GM10847 (cell line): ENCODE data around the gene NR2F1.

Experiments used
- POLR2A ChIP-seq: IDR thresholded peaks from 2 replicates; pipeline ENCODE4 v1.6.1; 2011; ENCODE audit not compliant: insufficient read length; ENCODE audit errors: extremely low read depth

Gene NR2F1

DNA sequence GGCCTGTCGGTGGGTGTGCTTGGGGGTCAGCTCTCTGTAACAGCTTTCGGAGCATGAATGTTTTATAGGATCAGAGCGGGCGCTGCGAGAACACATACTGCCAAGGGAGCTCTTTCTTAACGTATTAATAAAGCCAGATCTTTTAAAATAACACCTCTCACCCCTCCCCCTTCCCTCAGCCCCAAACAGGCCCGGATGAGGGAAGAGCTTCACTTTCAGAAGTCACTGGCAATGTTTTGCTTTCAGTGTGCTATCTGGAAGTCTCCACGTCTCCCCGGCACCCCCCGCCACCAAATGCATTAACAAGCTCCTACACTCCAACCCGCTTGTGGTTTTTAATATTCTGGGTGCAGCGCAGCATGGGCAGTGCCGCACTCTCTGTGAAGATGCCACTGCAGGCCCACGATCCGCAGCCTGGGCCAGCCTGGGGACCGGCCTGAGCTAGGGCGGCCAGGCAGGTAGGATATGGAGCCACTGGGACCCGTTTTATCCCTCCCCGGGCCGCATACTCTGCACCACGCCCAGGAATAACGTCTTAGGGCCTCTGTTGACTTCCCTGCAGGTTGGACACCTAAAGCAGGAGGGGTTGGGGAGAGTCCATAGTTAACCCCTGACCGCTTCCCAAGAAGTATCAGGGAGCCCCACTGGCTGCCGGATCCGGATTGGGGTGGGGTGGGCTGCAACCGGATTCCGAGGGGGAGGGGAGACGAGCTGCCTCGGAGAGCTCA, 12.6 kb downstream of the NR2F1 start:
- no peak for TF ChIP-seq POLR2A

- no peak for TF ChIP-seq POLR2A
Measured at GRCh38 chr5:93596310-93596675, 13.3 kb downstream of the NR2F1 start.

DNA sequence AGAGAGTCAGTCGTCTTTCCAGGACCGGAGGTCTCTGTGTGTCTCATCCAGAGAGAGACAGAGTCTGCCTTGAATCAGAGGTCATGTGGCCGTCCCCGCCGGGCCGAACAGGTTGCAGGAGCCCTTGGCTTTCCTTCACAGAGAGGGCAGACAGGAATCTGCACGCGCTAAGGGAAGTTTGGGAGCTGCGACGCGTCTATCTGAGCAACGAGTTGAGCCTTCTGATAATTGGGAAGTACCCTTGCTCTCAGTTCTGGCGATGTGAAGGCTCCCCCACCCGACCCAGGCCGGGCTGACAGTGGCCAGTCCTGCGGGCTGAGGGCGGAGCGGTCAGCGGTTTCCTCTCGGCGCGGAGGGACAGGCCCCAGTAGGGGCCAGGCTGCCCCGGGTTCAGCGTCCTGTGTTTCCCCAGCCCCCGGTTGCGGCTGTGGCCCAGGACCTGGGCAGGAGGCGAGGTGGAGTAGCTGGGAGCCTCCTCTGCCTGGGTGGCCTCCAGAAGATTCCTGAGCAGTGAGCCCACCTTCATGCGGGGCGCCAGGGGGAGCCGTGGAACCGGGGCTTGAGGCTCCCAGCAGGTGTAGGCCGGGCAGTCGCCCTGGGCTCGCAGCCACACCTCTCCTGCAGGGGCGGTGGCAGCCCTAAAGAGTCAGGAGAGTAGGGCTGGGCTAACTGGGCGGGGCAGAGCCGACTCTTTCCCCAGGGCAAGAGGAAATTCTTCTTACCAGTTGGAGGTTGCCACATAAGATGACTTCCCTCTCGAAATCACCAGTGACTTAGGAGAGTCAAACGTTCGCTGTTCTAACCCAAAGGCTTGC, 13.9 kb downstream of the NR2F1 start:
- no peak for TF ChIP-seq POLR2A

GRCh38 chr5:93598091-93599000, 15.3 kb downstream of the NR2F1 start:
- TF ChIP-seq POLR2A: no peak

- TF ChIP-seq POLR2A: no peak
Measured at GRCh38 chr5:93599001-93599379, 16.0 kb downstream of the NR2F1 start.

DNA sequence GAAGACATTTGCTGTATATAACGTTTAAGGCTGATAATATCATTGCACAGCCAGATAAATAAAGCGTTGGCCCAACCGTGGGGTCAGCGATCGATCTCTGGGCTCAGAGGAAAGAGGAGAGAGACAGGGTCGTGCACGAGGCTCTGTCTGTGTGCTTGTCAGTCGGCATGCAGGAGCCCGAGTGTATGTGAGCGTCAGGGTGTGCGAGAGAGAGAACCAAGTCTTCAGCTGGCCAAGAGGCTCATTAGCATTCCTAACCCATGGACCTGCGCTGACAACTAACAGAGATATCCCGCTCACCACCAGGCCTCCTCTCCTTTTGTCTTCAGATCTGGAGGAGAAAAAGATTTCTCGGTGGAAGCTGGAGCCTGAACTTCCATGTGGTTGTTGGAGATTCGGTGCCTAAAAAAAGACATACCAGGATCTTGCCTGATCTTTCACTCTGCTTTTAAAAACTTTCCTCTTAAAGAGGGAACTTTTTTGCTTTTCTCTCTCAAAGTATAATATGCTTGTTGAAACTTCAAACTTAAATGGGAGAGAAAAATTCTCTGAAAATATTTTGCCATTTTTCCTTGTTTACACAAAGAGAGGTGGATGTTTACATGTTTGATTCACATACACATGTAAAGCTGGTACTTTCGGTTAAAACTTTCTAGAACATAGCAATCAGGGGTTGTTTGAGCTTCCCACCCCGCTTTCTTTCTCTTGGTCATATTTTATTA, 16.5 kb downstream of the NR2F1 start:
- TF ChIP-seq POLR2A: no peak

DNA sequence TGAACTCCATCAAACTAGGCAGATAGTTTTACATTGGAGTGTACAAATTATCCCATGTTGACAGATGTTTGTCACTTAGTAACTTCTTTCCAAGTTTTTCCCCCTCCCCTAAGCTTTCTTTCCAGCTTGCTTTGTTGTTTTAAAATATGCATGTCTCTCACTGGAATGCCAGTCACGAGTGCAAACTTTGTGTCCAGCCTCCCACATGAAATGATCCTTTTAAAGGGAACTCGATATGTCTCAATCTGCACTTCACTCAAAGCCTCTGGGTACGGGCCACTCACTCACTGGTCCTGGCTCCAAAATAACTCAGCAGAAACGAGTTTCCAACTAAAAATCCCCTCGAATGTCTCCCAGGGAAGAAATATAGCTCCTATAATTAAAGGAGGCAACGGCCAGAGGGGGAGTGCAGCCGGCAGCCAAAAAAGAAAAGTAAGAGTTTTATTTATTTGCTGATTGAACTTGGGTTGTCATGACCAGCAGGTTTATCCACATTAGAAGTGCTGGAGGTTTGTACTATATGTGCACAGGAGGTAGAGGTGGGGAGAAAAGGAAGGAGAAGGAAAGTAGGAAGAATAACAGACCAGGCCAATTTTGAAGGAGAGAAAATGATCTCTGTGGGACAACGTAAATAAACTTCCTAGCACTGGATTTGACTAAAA, 17.5 kb downstream of the NR2F1 start:
- TF ChIP-seq POLR2A: no peak

DNA sequence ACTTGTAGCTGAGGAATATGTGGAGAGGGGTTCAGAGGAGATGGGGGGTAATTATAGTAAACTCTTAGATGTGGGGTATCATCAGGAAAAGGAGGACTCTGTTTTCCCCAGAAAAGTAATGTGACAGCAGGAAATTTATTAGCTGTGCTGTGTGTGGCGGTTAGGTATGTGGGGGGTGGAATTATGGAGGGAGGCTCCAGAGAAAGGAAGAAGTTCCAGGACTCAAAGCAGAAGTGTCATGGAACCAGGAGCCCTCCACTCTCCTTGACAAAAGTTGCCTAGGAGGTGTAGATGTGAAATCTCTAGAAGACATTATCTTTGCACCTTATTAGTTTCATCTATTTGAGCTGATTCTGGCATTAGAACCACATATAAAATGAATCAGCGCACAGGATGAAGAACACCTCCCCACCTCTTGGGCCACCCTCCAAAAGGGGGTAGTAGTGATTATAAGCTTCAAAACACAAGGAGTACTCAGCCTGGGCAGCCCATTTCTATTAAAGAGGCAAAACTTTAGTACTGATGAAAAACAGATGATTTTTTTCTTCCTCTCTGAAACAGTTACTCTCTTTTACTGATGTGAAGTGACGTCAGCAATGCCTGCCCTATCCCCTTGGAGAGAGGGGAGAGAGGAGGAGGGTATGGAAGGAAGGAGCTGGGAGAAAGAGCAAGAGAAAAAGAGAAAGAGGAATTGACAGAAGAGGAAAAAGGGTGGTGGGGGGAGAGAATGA, 18.2 kb downstream of the NR2F1 start:
- no peak for TF ChIP-seq POLR2A

GRCh38 chr5:93601802-93602155, 18.8 kb downstream of the NR2F1 start:
- no peak for TF ChIP-seq POLR2A

DNA sequence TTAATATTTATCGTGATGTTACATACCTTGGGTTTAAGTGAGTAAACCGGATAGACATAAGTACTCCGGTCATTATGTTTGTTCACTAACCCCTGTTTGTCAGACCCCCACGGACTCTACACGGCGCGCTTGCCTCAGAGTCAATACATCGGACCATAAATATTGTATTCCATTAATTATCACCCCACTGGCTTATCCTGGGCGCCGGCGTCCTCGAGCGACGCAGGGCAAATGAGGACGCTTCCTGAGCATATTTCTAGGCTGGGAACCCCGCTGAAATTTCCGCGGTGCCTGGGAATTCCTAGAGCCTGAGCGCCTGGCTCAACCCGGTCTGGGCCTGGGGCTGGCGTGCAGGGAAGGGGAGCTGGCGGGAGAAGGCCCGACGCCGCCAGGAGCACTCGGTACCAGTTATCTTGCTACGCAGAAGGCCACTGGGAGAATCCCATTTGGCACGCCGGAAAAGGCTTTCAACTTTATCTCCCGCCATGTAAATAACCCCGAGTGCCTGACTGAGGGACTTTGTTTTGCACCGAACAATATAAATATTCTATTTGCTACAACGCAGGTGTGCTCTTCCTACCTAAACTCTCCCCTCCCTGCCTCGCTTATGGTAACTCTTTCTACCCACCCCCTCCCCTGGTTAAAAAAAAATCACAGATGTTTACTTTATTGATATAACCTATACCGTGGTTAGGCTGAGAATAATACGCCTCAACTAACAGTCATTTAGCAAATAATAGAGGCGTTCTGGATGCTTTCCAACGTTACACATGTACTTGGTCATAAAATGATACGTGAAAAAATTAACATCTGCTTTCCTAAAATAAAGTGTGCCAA, 19.4 kb downstream of the NR2F1 start:
- no peak for TF ChIP-seq POLR2A

GRCh38 chr5:93603078-93603792, 20.2 kb downstream of the NR2F1 start:
- no peak for TF ChIP-seq POLR2A
